ENCODE measurements around the gene LHX1.

Gene LHX1

DNA sequence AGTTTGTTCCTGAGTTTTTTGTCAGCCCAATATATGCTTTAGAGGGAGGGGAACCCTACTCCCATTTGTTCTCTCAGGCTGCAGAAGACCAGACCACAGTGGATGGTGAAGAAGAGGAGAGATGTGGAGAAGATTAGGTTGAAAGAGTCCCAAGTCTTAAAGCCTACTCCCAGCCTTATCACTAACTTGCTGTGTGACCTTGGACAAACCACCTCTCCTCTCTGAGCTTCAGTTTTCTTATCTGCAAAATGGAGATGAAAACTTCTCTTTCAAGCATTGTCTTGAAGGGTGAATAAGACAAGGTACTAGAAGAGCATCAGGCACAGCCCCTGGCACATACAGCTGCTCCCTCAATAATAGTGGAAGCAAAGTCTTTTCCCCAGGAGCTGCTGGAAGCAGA is 15.1 kb upstream of the LHX1 start:
- Histone ChIP-seq H3F3A (ENCODE audit: low read depth) (no peaks in the 10 kb centered on the region), H4K20me1 (ENCODE audit: insufficient read depth, low read length, poor library complexity, severe bottlenecking) (no peaks in the 10 kb centered on the region), H2AFZ (ENCODE audit: low read length) (no peak overlapping the region), H3K4me3 (ENCODE audit: low read length, poor library complexity, severe bottlenecking) (no peak overlapping the region), H3K9me2 (replicated peaks; ENCODE audit: low read depth, low read length) (no peaks in the 10 kb centered on the region), H3K9me3 (ENCODE audit: insufficient read depth, low read depth, low read length) (no peaks in the 10 kb centered on the region), H3K4me1 (ENCODE audit: insufficient read depth, low read length, poor library complexity, severe bottlenecking) (peaks cover 7% of the 10 kb centered on the region), H3K9ac (ENCODE audit: low read depth, low read length, poor library complexity, severe bottlenecking) (no peak overlapping the region), H3K36me3 (ENCODE audit: insufficient read depth, low read length) (no peaks in the 10 kb centered on the region), H3K4me2 (ENCODE audit: low read depth, low read length, poor library complexity, severe bottlenecking) (no peak overlapping the region), H3K27me3 (ENCODE audit: insufficient read depth, low read length, poor library complexity, severe bottlenecking) (no peaks in the 10 kb centered on the region), H3K79me2 (ENCODE audit: insufficient read depth, low read length) (no peaks in the 10 kb centered on the region)
- TF ChIP-seq, protein P1, sequence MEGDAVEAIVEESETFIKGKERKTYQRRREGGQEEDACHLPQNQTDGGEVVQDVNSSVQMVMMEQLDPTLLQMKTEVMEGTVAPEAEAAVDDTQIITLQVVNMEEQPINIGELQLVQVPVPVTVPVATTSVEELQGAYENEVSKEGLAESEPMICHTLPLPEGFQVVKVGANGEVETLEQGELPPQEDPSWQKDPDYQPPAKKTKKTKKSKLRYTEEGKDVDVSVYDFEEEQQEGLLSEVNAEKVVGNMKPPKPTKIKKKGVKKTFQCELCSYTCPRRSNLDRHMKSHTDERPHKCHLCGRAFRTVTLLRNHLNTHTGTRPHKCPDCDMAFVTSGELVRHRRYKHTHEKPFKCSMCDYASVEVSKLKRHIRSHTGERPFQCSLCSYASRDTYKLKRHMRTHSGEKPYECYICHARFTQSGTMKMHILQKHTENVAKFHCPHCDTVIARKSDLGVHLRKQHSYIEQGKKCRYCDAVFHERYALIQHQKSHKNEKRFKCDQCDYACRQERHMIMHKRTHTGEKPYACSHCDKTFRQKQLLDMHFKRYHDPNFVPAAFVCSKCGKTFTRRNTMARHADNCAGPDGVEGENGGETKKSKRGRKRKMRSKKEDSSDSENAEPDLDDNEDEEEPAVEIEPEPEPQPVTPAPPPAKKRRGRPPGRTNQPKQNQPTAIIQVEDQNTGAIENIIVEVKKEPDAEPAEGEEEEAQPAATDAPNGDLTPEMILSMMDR (conservative IDR thresholded peaks at IDR 0.05; ENCODE audit: low read length): no peak
- TF ChIP-seq EZH2phosphoT487 (IDR thresholded peaks at IDR 0.05; ENCODE audit: borderline replicate concordance): no peak

DNA sequence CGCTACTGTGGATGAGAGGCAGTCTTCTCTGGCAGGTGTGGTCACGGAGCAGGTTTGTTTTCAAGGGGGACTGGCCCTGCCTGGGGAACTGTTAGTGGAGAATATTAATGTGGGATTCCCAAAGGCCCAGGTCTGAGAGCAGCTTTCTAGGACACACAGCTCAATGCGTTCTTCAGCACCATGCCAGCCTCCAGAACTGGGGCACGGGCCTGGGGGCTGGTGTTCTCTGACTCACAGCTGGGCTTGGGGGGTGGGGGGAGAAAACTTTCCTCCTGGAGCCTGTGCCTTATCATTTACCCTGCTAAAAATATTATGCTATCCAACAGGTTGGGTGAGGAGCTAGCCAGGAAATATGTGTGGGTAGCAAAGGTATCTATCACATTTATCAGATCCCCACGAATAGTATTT is 13.5 kb upstream of the LHX1 start:
- H3K9ac ChIP-seq (ENCODE audit: low read depth, low read length, poor library complexity, severe bottlenecking): no peak overlapping the region
- H3K79me2 ChIP-seq (ENCODE audit: insufficient read depth, low read length): no peaks in the 10 kb centered on the region
- no peaks in the 10 kb centered on the region for H3K4me1 ChIP-seq (ENCODE audit: insufficient read depth, low read length, poor library complexity, severe bottlenecking)
- H3K9me3 ChIP-seq (ENCODE audit: insufficient read depth, low read depth, low read length): no peaks in the 10 kb centered on the region
- H3F3A ChIP-seq (ENCODE audit: low read depth): no peaks in the 10 kb centered on the region
- H3K9me2 ChIP-seq (replicated peaks; ENCODE audit: low read depth, low read length): no peaks in the 10 kb centered on the region
- H3K36me3 ChIP-seq (ENCODE audit: insufficient read depth, low read length): no peaks in the 10 kb centered on the region
- no peaks in the 10 kb centered on the region for H3K27me3 ChIP-seq (ENCODE audit: insufficient read depth, low read length, poor library complexity, severe bottlenecking)
- H2AFZ ChIP-seq (ENCODE audit: low read length): no peak overlapping the region
- H3K4me2 ChIP-seq (ENCODE audit: low read depth, low read length, poor library complexity, severe bottlenecking): no peak overlapping the region
- TF ChIP-seq EZH2phosphoT487 (IDR thresholded peaks at IDR 0.05; ENCODE audit: borderline replicate concordance): no peak
- TF ChIP-seq, protein P1 (conservative IDR thresholded peaks at IDR 0.05; ENCODE audit: low read length): no peak
- no peak overlapping the region for H3K4me3 ChIP-seq (ENCODE audit: low read length, poor library complexity, severe bottlenecking)
- no peaks in the 10 kb centered on the region for H4K20me1 ChIP-seq (ENCODE audit: insufficient read depth, low read length, poor library complexity, severe bottlenecking)

DNA sequence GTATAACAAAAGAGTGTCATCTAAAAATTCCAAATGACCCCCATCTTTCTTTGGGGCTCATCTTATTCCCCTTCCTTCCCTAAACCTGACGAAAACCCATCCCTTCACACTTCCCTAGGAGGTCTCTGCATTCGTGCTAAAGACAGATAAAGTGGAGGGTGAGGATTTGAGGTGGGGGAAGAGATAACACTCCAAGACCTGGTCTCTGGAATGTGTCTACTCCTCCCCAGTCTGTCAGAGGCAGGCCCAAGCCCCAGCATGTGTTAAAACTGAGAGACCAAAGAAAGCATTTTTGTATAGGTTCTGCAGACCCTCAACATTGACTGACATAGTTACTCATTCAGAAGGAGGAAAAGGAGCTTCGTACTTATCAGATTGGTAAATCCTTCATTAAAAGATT is 11.0 kb upstream of the LHX1 start:
- no peak overlapping the region for H2AFZ ChIP-seq (ENCODE audit: low read length)
- H3K27me3 ChIP-seq (ENCODE audit: insufficient read depth, low read length, poor library complexity, severe bottlenecking): no peaks in the 10 kb centered on the region
- no peaks in the 10 kb centered on the region for H3K9me3 ChIP-seq (ENCODE audit: insufficient read depth, low read depth, low read length)
- H3K4me2 ChIP-seq (ENCODE audit: low read depth, low read length, poor library complexity, severe bottlenecking): no peak overlapping the region
- H3K9me2 ChIP-seq (replicated peaks; ENCODE audit: low read depth, low read length): no peaks in the 10 kb centered on the region
- H3K36me3 ChIP-seq (ENCODE audit: insufficient read depth, low read length): no peaks in the 10 kb centered on the region
- no peaks in the 10 kb centered on the region for H3K4me1 ChIP-seq (ENCODE audit: insufficient read depth, low read length, poor library complexity, severe bottlenecking)
- TF ChIP-seq, protein P1 (conservative IDR thresholded peaks at IDR 0.05; ENCODE audit: low read length): no peak
- TF ChIP-seq EZH2phosphoT487 (IDR thresholded peaks at IDR 0.05; ENCODE audit: borderline replicate concordance): no peak
- H3K9ac ChIP-seq (ENCODE audit: low read depth, low read length, poor library complexity, severe bottlenecking): no peak overlapping the region
- no peaks in the 10 kb centered on the region for H4K20me1 ChIP-seq (ENCODE audit: insufficient read depth, low read length, poor library complexity, severe bottlenecking)
- no peaks in the 10 kb centered on the region for H3K79me2 ChIP-seq (ENCODE audit: insufficient read depth, low read length)
- no peak overlapping the region for H3K4me3 ChIP-seq (ENCODE audit: low read length, poor library complexity, severe bottlenecking)
- H3F3A ChIP-seq (ENCODE audit: low read depth): no peaks in the 10 kb centered on the region

Measured in Loucy (cell line).